Keratinocyte (primary cell): ENCODE measurements around the gene LPXN. TPM values are rescaled to one million over a fixed set of nuclear protein-coding genes. Genes with fewer than 3 reads are reported as not detected.
A peak's percentile ranks its signal among the peaks of the same experiment; 100 is the strongest.

Experiments used
- DNase-seq: peaks from one replicate; pipeline ENCODE4 v3.0.0-alpha.2; 2011; ENCODE audit warnings: low read depth, missing footprints, low spot score
- FAIRE-seq: peaks from 2 replicates; lab custom pipeline; 2011; peaks lifted over from hg19 to GRCh38; lab: Jason Lieb, UNC
- H2AFZ ChIP-seq: 2 replicates; pipeline ENCODE4 v1.6.0; 2012; ENCODE audit warnings: low read length, control low read depth, inconsistent platforms; ENCODE audit not compliant: control insufficient read depth
- H3K27ac ChIP-seq: 2 replicates; pipeline ENCODE4 v1.5.1; 2011; ENCODE audit warnings: low read length; ENCODE audit not compliant: control insufficient read depth, insufficient read depth
- H3K27me3 ChIP-seq: 3 replicates; pipeline ENCODE4 v1.6.0; 2011; ENCODE audit warnings: low read length; ENCODE audit not compliant: control insufficient read depth, insufficient read depth; ENCODE audit errors: extremely low read depth
- H3K36me3 ChIP-seq, 2 experiments: 2 replicates in 1 of 2; 3 replicates in 1 of 2; pipeline ENCODE4 v1.5.1; 2011; ENCODE audit warnings: low read length in 2 of 2, mild to moderate bottlenecking in 1 of 2; ENCODE audit not compliant: control insufficient read depth in 2 of 2, insufficient read depth in 2 of 2; ENCODE audit errors: extremely low read depth in 1 of 2
- H3K4me1 ChIP-seq: 3 replicates; pipeline ENCODE4 v1.5.1; 2011; ENCODE audit warnings: low read length; ENCODE audit not compliant: control insufficient read depth, insufficient read depth; ENCODE audit errors: extremely low read depth
- H3K4me2 ChIP-seq: 3 replicates; pipeline ENCODE4 v1.6.0; 2011; ENCODE audit warnings: low read depth, low read length; ENCODE audit not compliant: control insufficient read depth, insufficient read depth; ENCODE audit errors: extremely low read depth
- H3K4me3 ChIP-seq, 3 experiments: fragments of 200-600 bp in 1 of 3; sonication (generic) in 1 of 3; 2 replicates in 2 of 3; 3 replicates in 1 of 3; pipeline ENCODE4 v1.5.1; 2011 to 2016; ENCODE audit warnings: low read length in 3 of 3, mild to moderate bottlenecking in 3 of 3, control low read depth in 2 of 3, inconsistent platforms in 1 of 3, low read depth in 1 of 3, mixed read lengths in 1 of 3, mixed run types in 1 of 3, moderate library complexity in 1 of 3; ENCODE audit not compliant: control insufficient read depth in 2 of 3, insufficient read depth in 2 of 3; ENCODE audit errors: extremely low read depth in 1 of 3
- H3K79me2 ChIP-seq: 2 replicates; pipeline ENCODE4 v1.6.0; 2012; ENCODE audit warnings: low read length; ENCODE audit not compliant: control insufficient read depth, insufficient read depth
- H3K9ac ChIP-seq: 3 replicates; pipeline ENCODE4 v1.6.0; 2011; ENCODE audit warnings: low read length; ENCODE audit not compliant: control insufficient read depth, insufficient read depth; ENCODE audit errors: extremely low read depth
- H3K9me1 ChIP-seq: 3 replicates; pipeline ENCODE4 v1.6.0; 2011; ENCODE audit warnings: low read length; ENCODE audit not compliant: control insufficient read depth, insufficient read depth; ENCODE audit errors: extremely low read depth
- H3K9me3 ChIP-seq: 2 replicates; pipeline ENCODE4 v1.5.1; 2012; ENCODE audit warnings: low read depth, low read length; ENCODE audit not compliant: control insufficient read depth
- H4K20me1 ChIP-seq: 3 replicates; pipeline ENCODE4 v1.6.0; 2011; ENCODE audit warnings: low read length; ENCODE audit not compliant: control insufficient read depth, insufficient read depth; ENCODE audit errors: extremely low read depth
- CTCF ChIP-seq, 3 experiments: IDR thresholded peaks in 1 of 3; conservative IDR thresholded peaks in 1 of 3; optimal IDR thresholded peaks in 1 of 3; 2 replicates in 2 of 3; 3 replicates in 1 of 3; pipeline versions ENCODE3 to v1.5.1; 2011; ENCODE audit warnings: low read length in 3 of 3, mild to moderate bottlenecking in 3 of 3, moderate library complexity in 2 of 3, control low read depth in 1 of 3, inconsistent platforms in 1 of 3; ENCODE audit not compliant: insufficient read depth in 2 of 3; ENCODE audit errors: extremely low read depth in 1 of 3
- EZH2 ChIP-seq: IDR thresholded peaks from one replicate; pipeline ENCODE4 v1.6.1; 2012; ENCODE audit warnings: inconsistent platforms, mild to moderate bottlenecking, low read length, moderate library complexity
- dilution Hi-C: fragments of 300-500 bp; cut with MboI; formaldehyde crosslinking; loops from one replicate; pipeline ENCODE4 v1.7.0; 2020; ENCODE audit warnings: low sequenced_read_pairs; ENCODE audit not compliant: extremely low pct_ligation_motif_present
- polyA plus RNA-seq, 5 experiments: library from polyadenylated mRNA; depleted of rRNA in 3 of 5; stranded (reverse) in 3 of 5; stranded (forward) in 1 of 5; unstranded in 1 of 5; fragments of >200 nt; gene quantifications; 1 replicate in 1 of 5; 2 replicates in 3 of 5; 3 replicates in 1 of 5; pipeline versions ENCODE4 v1.2.1 to v1.2.3, GENCODE V29; 2011 to 2012; ENCODE audit warnings: missing spikeins in 2 of 5, low read depth in 1 of 5, low replicate concordance in 1 of 5

The LPXN gene
- polyA plus RNA-seq, 1 donor (not counting 4 experiments of a cell fraction or from before 2014, with no cell fraction given), result 83.9 TPM

- DNase-seq (no peak), FAIRE-seq (no peak)
- Histone ChIP-seq H3K36me3 (peaks cover 14 to 28% of the 10 kb centered on the region in 2 experiments), H3K9me3 (no peaks in the 10 kb centered on the region), H3K79me2 (peaks cover 4% of the 10 kb centered on the region), H3K4me1 (peaks cover 46% of the 10 kb centered on the region), H3K9ac (no peak within 1 kb of the TSS), H4K20me1 (no peaks in the 10 kb centered on the region), H3K4me2 (peak within 1 kb of the TSS; percentile 53), H3K27ac (peak within 1 kb of the TSS; percentile 44), H3K9me1 (no peaks in the 10 kb centered on the region), H3K27me3 (no peaks in the 10 kb centered on the region), H3K4me3 (peak within 1 kb of the TSS in 2 of 3 experiments; percentile 1 to 5), H2AFZ (no peak within 1 kb of the TSS)
- dilution Hi-C loops, result no loop called here
- TF ChIP-seq EZH2 (no peak), CTCF (optimal IDR thresholded peaks at IDR 0.05 in 1 of 3, IDR thresholded peaks at IDR 0.05 in 1 of 3, conservative IDR thresholded peaks at IDR 0.05 in 1 of 3; ENCODE audit: extremely low read depth in 1 of 3, insufficient read depth in 2 of 3, low read length in 3 of 3) (no peak)
Observed at GRCh38 chr11:58622344-58622743, 46.7 kb upstream of the LPXN start, which contains the start of gene CNTF. CNTF (plus strand) TSS chr11:58622665; CDS start chr11:58622753, 88 bp downstream.

GRCh38 chr11:58621586-58622262, 46.1 kb upstream of the LPXN start:
- peak; percentile 74 for FAIRE-seq
- Histone ChIP-seq H3K9me1 (no peaks in the 10 kb centered on the region), H3K4me2 (peak overlapping the region; percentile 53), H3K27me3 (no peaks in the 10 kb centered on the region), H3K4me3 (peak overlapping the region in 1 of 3 experiments; percentile 5), H3K9me3 (no peaks in the 10 kb centered on the region), H3K9ac (no peak overlapping the region), H3K27ac (peak overlapping the region; percentile 44), H3K4me1 (peaks cover 42% of the 10 kb centered on the region), H3K36me3 (peaks cover 16 to 32% of the 10 kb centered on the region in 2 experiments), H4K20me1 (no peaks in the 10 kb centered on the region), H2AFZ (no peak overlapping the region), H3K79me2 (peaks cover 8% of the 10 kb centered on the region)
- dilution Hi-C loops, result no loop called here
- DNase-seq, result peak; percentile 26
- TF ChIP-seq EZH2 (no peak), CTCF (optimal IDR thresholded peaks at IDR 0.05 in 1 of 3, IDR thresholded peaks at IDR 0.05 in 1 of 3, conservative IDR thresholded peaks at IDR 0.05 in 1 of 3; ENCODE audit: extremely low read depth in 1 of 3, insufficient read depth in 2 of 3, low read length in 3 of 3) (no peak)
